Erythroblast (primary cell): ENCODE measurements around the gene PGC.

Experiments
- GATA1 ChIP-seq: IDR thresholded peaks from 2 replicates; pipeline ENCODE4 v1.6.1; 2011; ENCODE audit warnings: low read depth, mild to moderate bottlenecking, control low read depth, low read length, moderate library complexity
- POLR2A ChIP-seq: IDR thresholded peaks from 2 replicates; pipeline ENCODE4 v1.6.1; 2011; ENCODE audit warnings: mild to moderate bottlenecking, low read length

GRCh38 chr6:41704028-41704427, 43.2 kb downstream of the PGC start:
- TF ChIP-seq POLR2A (no peak), GATA1 (no peak)
